ENCODE results near the gene DLAT. TPM values are rescaled to one million over a fixed set of nuclear protein-coding genes. Genes with fewer than 3 reads are reported as not detected.

The DLAT gene
- 10 to 100 TPM; 60.6 to 72.5 (median 66.0) TPM for total RNA-seq

- no peaks in the 10 kb centered on the region for H3K9me3 Mint-ChIP-seq
- peak within 1 kb of the TSS; percentile 99 for H3K4me3 Mint-ChIP-seq
- DNase-seq: peak; percentile 71
- H3K27me3 Mint-ChIP-seq (ENCODE audit: low read depth): no peaks in the 10 kb centered on the region
- H3K4me1 Mint-ChIP-seq (ENCODE audit: low read depth): peaks cover 19% of the 10 kb centered on the region
- peak; percentile 92 to 93 for ATAC-seq
- H3K36me3 Mint-ChIP-seq (ENCODE audit: insufficient read depth): peaks cover 16% of the 10 kb centered on the region
These were observed at the start of gene DLAT for GRCh38 chr11:112024773-112025678. TSS of gene DLAT (plus strand) at chr11:112025408. CDS start at chr11:112025473, 65 bp downstream.

GRCh38 chr11:111976119-111976766 is 49.0 kb upstream of the DLAT start:
- ATAC-seq (no peak), DNase-seq (no peak)
- H3K4me3 Mint-ChIP-seq: peak overlapping the region; percentile 22
- peaks cover 7% of the 10 kb centered on the region for H3K4me1 Mint-ChIP-seq (ENCODE audit: low read depth)
- no peaks in the 10 kb centered on the region for H3K9me3 Mint-ChIP-seq
- H3K27me3 Mint-ChIP-seq (ENCODE audit: low read depth): peaks cover 25% of the 10 kb centered on the region
- peaks cover 3% of the 10 kb centered on the region for H3K36me3 Mint-ChIP-seq (ENCODE audit: insufficient read depth)

GRCh38 chr11:111976767-111977145 is 48.5 kb upstream of the DLAT start:
- peaks cover 3% of the 10 kb centered on the region for H3K36me3 Mint-ChIP-seq (ENCODE audit: insufficient read depth)
- no peaks in the 10 kb centered on the region for H3K9me3 Mint-ChIP-seq
- H3K27me3 Mint-ChIP-seq (ENCODE audit: low read depth): peaks cover 25% of the 10 kb centered on the region
- DNase-seq: no peak
- peaks cover 7% of the 10 kb centered on the region for H3K4me1 Mint-ChIP-seq (ENCODE audit: low read depth)
- peak overlapping the region; percentile 22 for H3K4me3 Mint-ChIP-seq
- ATAC-seq: no peak

GRCh38 chr11:111977146-111978027 is 47.8 kb upstream of the DLAT start:
- Mint-ChIP-seq H3K9me3 (no peaks in the 10 kb centered on the region), H3K4me3 (peak overlapping the region; percentile 75), H3K4me1 (ENCODE audit: low read depth) (peaks cover 7% of the 10 kb centered on the region), H3K27me3 (ENCODE audit: low read depth) (peaks cover 27% of the 10 kb centered on the region), H3K36me3 (ENCODE audit: insufficient read depth) (peaks cover 3% of the 10 kb centered on the region)
- DNase-seq (no peak), ATAC-seq (peak; percentile 71 to 76)

- DNase-seq: no peak
- peak overlapping the region; percentile 75 for H3K4me3 Mint-ChIP-seq
- peaks cover 7% of the 10 kb centered on the region for H3K4me1 Mint-ChIP-seq (ENCODE audit: low read depth)
- H3K27me3 Mint-ChIP-seq (ENCODE audit: low read depth): peaks cover 27% of the 10 kb centered on the region
- peaks cover 2% of the 10 kb centered on the region for H3K36me3 Mint-ChIP-seq (ENCODE audit: insufficient read depth)
- no peak for ATAC-seq
- H3K9me3 Mint-ChIP-seq: no peaks in the 10 kb centered on the region
These were observed 47.0 kb upstream of the DLAT start for GRCh38 chr11:111978028-111978771.

GRCh38 chr11:111980062-111980461 is 45.1 kb upstream of the DLAT start:
- Mint-ChIP-seq H3K27me3 (ENCODE audit: low read depth) (peaks cover 27% of the 10 kb centered on the region), H3K4me1 (ENCODE audit: low read depth) (peaks cover 7% of the 10 kb centered on the region), H3K9me3 (no peaks in the 10 kb centered on the region), H3K4me3 (no peak overlapping the region), H3K36me3 (ENCODE audit: insufficient read depth) (peaks cover 2% of the 10 kb centered on the region)
- ATAC-seq (no peak), DNase-seq (no peak)

GRCh38 chr11:111981270-111981669 is 43.9 kb upstream of the DLAT start:
- Mint-ChIP-seq H3K4me3 (no peak overlapping the region), H3K9me3 (no peaks in the 10 kb centered on the region), H3K27me3 (ENCODE audit: low read depth) (peaks cover 24% of the 10 kb centered on the region), H3K4me1 (ENCODE audit: low read depth) (peaks cover 7% of the 10 kb centered on the region), H3K36me3 (ENCODE audit: insufficient read depth) (peaks cover 2% of the 10 kb centered on the region)
- ATAC-seq (no peak), DNase-seq (no peak)

- H3K9me3 Mint-ChIP-seq: no peaks in the 10 kb centered on the region
- H3K4me3 Mint-ChIP-seq: no peak overlapping the region
- peak; percentile 56 to 61 for ATAC-seq
- peaks cover 2% of the 10 kb centered on the region for H3K36me3 Mint-ChIP-seq (ENCODE audit: insufficient read depth)
- H3K27me3 Mint-ChIP-seq (ENCODE audit: low read depth): peaks cover 24% of the 10 kb centered on the region
- DNase-seq: peak; percentile 45
- peaks cover 7% of the 10 kb centered on the region for H3K4me1 Mint-ChIP-seq (ENCODE audit: low read depth)
These were observed 43.2 kb upstream of the DLAT start for GRCh38 chr11:111982019-111982464.

GRCh38 chr11:111982541-111983186 is 42.5 kb upstream of the DLAT start:
- Mint-ChIP-seq H3K4me3 (no peak overlapping the region), H3K27me3 (ENCODE audit: low read depth) (peaks cover 22% of the 10 kb centered on the region)
- no peak for ATAC-seq

GRCh38 chr11:111983187-111983986 is 41.8 kb upstream of the DLAT start:
- H3K36me3 Mint-ChIP-seq (ENCODE audit: insufficient read depth): peaks cover 2% of the 10 kb centered on the region
- H3K4me3 Mint-ChIP-seq: no peak overlapping the region
- DNase-seq: no peak
- H3K4me1 Mint-ChIP-seq (ENCODE audit: low read depth): no peaks in the 10 kb centered on the region
- no peak for ATAC-seq
- H3K27me3 Mint-ChIP-seq (ENCODE audit: low read depth): peaks cover 16% of the 10 kb centered on the region
- no peaks in the 10 kb centered on the region for H3K9me3 Mint-ChIP-seq

More at GRCh38 chr11:111982541-111983186, 42.5 kb upstream of the DLAT start:
- Mint-ChIP-seq H3K4me1 (ENCODE audit: low read depth) (peaks cover 4% of the 10 kb centered on the region), H3K9me3 (no peaks in the 10 kb centered on the region), H3K36me3 (ENCODE audit: insufficient read depth) (peaks cover 2% of the 10 kb centered on the region)
- DNase-seq: no peak

GRCh38 chr11:111986589-111986988 is 38.6 kb upstream of the DLAT start:
- Mint-ChIP-seq H3K36me3 (ENCODE audit: insufficient read depth) (peaks cover 2% of the 10 kb centered on the region), H3K9me3 (no peaks in the 10 kb centered on the region), H3K4me1 (ENCODE audit: low read depth) (no peaks in the 10 kb centered on the region), H3K27me3 (ENCODE audit: low read depth) (peaks cover 2% of the 10 kb centered on the region), H3K4me3 (no peak overlapping the region)
- ATAC-seq: no peak
- no peak for DNase-seq

GRCh38 chr11:111990381-111990780 is 34.8 kb upstream of the DLAT start:
- Mint-ChIP-seq H3K27me3 (ENCODE audit: low read depth) (no peaks in the 10 kb centered on the region), H3K4me3 (no peak overlapping the region), H3K9me3 (no peaks in the 10 kb centered on the region), H3K4me1 (ENCODE audit: low read depth) (no peaks in the 10 kb centered on the region), H3K36me3 (ENCODE audit: insufficient read depth) (no peaks in the 10 kb centered on the region)
- ATAC-seq (no peak), DNase-seq (no peak)
